ENCODE results near the gene GABRG1.

DNA sequence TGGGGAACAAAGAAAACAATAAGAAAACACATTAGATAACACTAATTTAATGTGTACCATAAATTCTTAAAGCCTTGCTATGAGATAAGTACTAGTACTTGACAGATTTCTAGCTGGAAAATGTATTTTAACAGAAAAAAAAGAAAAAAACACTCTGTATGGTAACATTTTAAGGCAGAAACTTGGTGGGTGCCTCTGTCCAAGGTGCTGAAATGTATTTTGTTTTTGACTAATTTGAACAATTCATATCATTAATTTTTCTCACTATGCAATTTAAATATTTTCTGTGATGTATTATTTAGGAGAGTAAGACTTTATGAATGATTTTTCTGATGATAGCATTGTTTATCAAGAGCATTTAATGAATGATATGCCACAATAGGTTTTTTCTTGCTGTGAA lies 107.5 kb downstream of the GABRG1 start:
- TF ChIP-seq CTCF (IDR thresholded peaks at IDR 0.05) (no peak), POLR2A (IDR thresholded peaks at IDR 0.05) (no peak), EP300 (IDR thresholded peaks at IDR 0.05) (no peak)
